ENCODE measurements around the gene HOMEZ.
"Not testable (repeated sequence)": the region's sequence is repeated elsewhere in the genome, so short reads cannot be mapped to it uniquely, and the experiment has no call there.

The HOMEZ gene

DNA sequence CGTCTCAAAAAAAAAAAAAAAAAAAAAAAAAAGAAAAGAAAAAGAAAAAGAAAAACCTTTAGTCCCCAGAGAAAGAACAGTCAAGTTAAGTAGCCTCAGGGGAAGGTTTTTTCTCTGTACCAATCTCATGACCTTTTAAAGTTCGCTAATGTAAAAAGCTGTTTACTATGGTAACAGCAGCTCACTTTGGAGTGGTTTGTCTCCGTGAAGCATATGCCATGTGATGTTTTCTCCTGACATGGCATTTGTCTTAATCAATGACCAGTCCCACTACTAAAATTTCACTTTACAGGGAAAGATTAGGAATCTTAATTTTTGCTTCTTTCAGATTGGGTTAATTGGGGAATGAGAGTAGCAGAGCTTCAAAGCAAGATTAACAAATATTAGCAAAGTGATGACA, 43.9 kb downstream of the HOMEZ start:
- FAIRE-seq = no peak
- TF ChIP-seq, protein P1, sequence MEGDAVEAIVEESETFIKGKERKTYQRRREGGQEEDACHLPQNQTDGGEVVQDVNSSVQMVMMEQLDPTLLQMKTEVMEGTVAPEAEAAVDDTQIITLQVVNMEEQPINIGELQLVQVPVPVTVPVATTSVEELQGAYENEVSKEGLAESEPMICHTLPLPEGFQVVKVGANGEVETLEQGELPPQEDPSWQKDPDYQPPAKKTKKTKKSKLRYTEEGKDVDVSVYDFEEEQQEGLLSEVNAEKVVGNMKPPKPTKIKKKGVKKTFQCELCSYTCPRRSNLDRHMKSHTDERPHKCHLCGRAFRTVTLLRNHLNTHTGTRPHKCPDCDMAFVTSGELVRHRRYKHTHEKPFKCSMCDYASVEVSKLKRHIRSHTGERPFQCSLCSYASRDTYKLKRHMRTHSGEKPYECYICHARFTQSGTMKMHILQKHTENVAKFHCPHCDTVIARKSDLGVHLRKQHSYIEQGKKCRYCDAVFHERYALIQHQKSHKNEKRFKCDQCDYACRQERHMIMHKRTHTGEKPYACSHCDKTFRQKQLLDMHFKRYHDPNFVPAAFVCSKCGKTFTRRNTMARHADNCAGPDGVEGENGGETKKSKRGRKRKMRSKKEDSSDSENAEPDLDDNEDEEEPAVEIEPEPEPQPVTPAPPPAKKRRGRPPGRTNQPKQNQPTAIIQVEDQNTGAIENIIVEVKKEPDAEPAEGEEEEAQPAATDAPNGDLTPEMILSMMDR (IDR thresholded peaks at IDR 0.05; ENCODE audit: insufficient read depth, missing control alignments) = no peak
- DNase-seq (ENCODE audit: insufficient read length, low spot score) = no peak

DNA sequence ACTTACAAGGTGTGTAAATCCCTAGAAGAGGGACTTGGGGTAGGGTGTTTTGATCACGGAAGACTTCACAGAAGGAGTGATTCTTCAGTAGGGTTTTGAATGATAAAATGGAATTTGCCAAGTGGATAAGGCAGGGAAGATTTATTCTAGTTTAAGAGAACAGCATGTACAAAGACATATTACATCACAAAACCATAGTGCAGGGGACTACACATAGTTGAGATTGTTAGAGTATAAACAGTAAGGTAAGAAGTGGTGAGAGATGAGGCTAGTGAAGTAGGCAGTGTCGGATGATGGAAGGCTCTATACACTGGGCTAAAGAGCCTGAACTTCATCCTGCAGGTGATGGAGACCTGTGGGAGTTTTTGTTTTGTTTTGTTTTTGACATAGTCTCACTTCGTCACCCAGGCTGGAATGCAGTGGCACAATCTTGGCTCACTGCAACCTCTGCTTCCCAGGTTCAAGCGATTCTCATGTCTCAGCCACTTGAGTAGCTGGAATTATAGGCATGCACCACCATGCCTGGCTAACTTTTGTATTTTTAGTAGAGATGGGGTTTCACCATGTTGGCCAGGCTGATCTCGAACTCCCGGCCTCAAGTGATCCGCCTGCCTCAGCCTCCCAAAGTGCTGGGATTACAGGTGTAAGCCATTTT, 44.7 kb downstream of the HOMEZ start:
- FAIRE-seq; DNase-seq (ENCODE audit: insufficient read length, low spot score): not testable (repeated sequence)

GRCh38 chr14:23240661-23241060, 45.3 kb downstream of the HOMEZ start:
- TF ChIP-seq, protein P1 (IDR thresholded peaks at IDR 0.05; ENCODE audit: insufficient read depth, missing control alignments) = no peak

DNA sequence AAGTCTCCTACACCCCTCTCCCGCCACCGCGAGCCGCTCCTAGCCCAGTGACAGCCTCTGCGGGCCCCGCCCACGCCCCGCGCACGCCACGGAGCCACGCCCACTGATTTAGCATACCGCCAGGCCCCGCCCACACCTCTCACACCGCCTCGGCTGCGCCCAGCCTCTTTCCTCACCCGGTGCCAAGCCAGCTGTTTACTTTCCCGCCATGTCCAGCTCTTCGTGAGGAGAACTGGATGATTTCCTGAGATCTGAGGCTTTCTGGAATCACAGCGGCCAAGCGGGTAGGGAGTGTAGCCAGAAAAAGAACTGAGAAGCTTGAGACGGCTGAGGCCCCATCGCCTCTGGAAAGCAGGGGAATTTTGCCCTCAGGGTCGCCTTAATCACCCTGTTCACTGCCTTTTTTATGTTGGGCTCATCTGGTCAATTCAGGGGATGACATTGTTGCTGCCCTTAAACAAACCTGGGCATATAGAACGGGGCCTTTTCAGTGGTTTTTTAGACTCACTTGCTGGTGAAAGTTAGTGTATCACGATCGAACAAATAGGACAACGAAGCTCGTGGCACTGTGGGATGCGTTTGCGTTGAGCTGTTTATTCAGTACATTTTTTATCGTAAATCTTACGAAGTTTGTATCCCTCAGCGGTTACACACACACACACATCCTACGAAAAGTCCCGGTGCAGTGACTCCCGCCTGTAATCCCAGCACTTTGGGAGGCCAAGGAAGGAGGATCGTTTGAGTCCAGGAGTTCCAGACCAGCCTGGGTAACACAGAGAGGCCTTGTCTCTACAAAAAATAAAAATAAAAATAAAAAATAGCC, 47.9 kb downstream of the HOMEZ start, which contains the start of gene RNF212B:
Gene RNF212B, plus strand, starts transcription at position 165 of the 823 bp plus-strand sequence. CDS start 2,410 bp downstream, outside the sequence.
- DNase-seq (ENCODE audit: insufficient read length, low spot score) (no peak), FAIRE-seq (no peak)
- TF ChIP-seq, protein P1 (IDR thresholded peaks at IDR 0.05; ENCODE audit: insufficient read depth, missing control alignments) = no peak

More at GRCh38 chr14:23240661-23241060, 45.3 kb downstream of the HOMEZ start:
- DNase-seq (ENCODE audit: insufficient read length, low spot score) (no peak), FAIRE-seq (no peak)

DNA sequence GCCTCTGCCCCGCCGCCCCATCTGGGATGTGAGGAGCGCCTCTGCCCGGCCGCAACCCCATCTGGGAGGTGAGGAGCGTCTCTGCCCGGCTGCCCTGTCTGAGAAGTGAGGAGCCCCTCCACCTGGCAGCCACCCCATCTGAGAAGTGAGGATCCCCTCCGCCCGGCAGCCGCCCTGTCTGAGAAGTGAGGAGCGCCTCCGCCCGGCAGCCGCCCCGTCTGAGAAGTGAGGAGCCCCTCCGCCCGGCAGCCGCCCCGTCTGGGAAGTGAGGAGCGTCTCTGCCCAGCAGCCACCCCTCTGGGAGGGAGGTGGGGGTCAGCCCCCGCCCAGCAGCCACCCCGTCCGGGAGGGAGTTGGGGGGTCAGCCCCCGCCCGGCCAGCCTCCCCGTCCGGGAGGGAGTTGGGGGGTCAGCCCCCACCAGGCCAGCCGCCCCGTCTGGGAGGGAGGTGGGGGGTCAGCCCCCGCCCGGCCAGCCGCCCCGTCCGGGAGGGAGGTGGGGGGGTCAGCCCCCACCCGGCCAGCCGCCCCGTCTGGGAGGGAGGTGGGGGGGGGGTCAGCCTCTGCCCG, 53.6 kb downstream of the HOMEZ start:
- DNase-seq (ENCODE audit: insufficient read length, low spot score); FAIRE-seq: not testable (repeated sequence)

- TF ChIP-seq, protein P1 (IDR thresholded peaks at IDR 0.05; ENCODE audit: insufficient read depth, missing control alignments) = no peak
- DNase-seq (ENCODE audit: insufficient read length, low spot score) = no peak
- FAIRE-seq = no peak
Observed at GRCh38 chr14:23228812-23229211, 57.1 kb downstream of the HOMEZ start.

DNA sequence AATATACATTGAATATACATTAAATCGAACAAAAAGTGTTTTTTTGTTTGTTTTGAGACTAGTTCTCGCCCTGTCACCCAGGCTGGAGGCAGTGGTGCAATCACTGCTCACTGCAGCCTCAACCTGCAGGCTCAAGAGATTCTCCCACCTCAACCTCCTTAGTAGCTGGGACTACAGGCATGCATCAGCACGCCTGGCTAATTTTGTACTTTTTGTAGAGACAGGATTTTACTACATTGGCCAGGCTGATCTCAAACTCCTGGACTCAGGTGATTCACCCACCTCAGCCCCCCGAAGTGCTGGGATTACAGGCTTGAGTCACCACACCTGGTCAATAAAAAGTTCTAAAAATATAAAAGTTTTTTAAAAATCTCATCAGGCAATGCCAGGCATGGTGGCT, 58.4 kb downstream of the HOMEZ start:
- FAIRE-seq (no peak), DNase-seq (ENCODE audit: insufficient read length, low spot score) (no peak)
- TF ChIP-seq, protein P1 (IDR thresholded peaks at IDR 0.05; ENCODE audit: insufficient read depth, missing control alignments) = no peak

DNA sequence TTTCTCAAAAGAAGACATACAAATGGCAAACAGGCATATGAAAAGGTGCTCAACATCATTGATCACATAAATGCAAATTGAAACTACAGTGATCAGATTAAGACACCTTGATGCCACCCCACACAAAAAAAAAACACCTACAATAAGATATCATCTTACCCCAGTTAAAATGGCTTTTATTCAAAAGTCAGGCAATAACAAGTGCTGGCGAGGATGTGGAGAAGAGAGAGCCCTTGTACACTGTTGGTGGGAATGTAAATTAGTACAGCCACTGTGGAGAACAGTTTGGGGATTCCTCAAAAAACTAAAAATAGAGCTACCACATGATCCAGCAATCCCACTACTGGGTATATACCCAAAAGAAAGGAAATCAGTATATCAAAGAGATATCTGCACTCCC, 61.0 kb downstream of the HOMEZ start:
- not testable (repeated sequence) for DNase-seq (ENCODE audit: insufficient read length, low spot score); FAIRE-seq
